NB4 (cell line): ENCODE results near the gene MAPK8IP3.

ENCODE experiments used
- CTCF ChIP-seq: IDR thresholded peaks from one replicate; pipeline ENCODE4 v1.5.1; 2012; ENCODE audit warnings: low read depth, low read length
- MYC ChIP-seq: IDR thresholded peaks from 2 replicates; pipeline ENCODE4 v1.6.1; 2011; ENCODE audit warnings: low read depth, low read length
- POLR2A ChIP-seq: IDR thresholded peaks from 2 replicates; pipeline ENCODE4 v1.6.1; 2011; ENCODE audit warnings: mild to moderate bottlenecking; ENCODE audit not compliant: insufficient read length; ENCODE audit errors: extremely low read depth
- TF ChIP-seq, protein P1 (sequence below): IDR thresholded peaks from 2 replicates; pipeline ENCODE4 v1.6.1; 2011; ENCODE audit warnings: low read depth, low read length

GRCh38 chr16:1771188-1771863 is 65.3 kb downstream of the MAPK8IP3 start, which contains the start of gene NME3:
- TF ChIP-seq CTCF (no peak), POLR2A (no peak), MYC (no peak; the same call in 1 of the 2 replicates)
- TF ChIP-seq, protein P1, sequence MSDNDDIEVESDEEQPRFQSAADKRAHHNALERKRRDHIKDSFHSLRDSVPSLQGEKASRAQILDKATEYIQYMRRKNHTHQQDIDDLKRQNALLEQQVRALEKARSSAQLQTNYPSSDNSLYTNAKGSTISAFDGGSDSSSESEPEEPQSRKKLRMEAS: no peak
